ENCODE data around the gene SPIRE1.
A peak's percentile ranks its signal among the peaks of the same experiment; 100 is the strongest.

The SPIRE1 gene

DNA sequence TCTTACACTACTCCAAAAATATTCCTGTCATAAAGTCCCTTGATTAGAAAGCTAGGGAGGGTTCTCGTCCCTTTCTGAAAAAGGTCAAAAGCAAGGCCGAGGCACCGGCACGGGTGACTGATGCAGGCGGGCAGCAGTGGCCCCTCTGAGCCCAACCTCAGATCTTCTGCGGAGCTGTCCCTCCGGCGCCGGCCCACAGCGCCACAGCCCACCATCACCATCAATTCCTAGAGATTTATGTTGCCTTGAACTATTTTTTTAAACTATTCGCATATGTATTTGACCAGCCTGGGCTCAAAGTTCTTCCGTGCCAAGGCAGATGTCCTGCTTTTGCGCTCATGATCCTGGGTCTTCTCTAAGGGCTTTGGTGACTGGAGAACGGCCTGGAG is 223.4 kb downstream of the SPIRE1 start:
- Histone ChIP-seq H3K14ac (ENCODE audit: low read length) (no peak overlapping the region), H3K4me2 (ENCODE audit: insufficient read depth, low read length, poor library complexity, severe bottlenecking) (no peak overlapping the region), H3K27me3 (ENCODE audit: control insufficient read depth in 3 of 3, insufficient read depth in 3 of 3, low read depth in 1 of 3, low read length in 3 of 3) (peaks cover 0 to 2% (median 0%) of the 10 kb centered on the region in 3 experiments), H3K36me3 (replicated peaks in 1 of 2; ENCODE audit: control insufficient read depth in 2 of 2, insufficient read depth in 2 of 2, low read length in 2 of 2) (peaks cover 19 to 26% of the 10 kb centered on the region in 2 donors), H3K9me3 (replicated peaks in 1 of 2; ENCODE audit: control insufficient read depth in 2 of 2, insufficient read depth in 1 of 2, low read depth in 1 of 2, low read length in 2 of 2) (peaks cover 0 to 5% of the 10 kb centered on the region in 2 donors), H2BK12ac (ENCODE audit: low read length) (no peak overlapping the region), H3K79me1 (ENCODE audit: low read depth, low read length) (peaks cover 2% of the 10 kb centered on the region), H2BK5ac (ENCODE audit: low read length) (no peak overlapping the region), H2AFZ (ENCODE audit: low read length) (no peak overlapping the region), H3K23ac (ENCODE audit: low read depth, low read length, poor library complexity) (no peak overlapping the region), H4K91ac (ENCODE audit: low read depth, low read length, poor library complexity) (no peak overlapping the region), H3K4ac (ENCODE audit: low read length) (no peak overlapping the region), H4K8ac (ENCODE audit: low read depth, low read length) (no peak overlapping the region), H3K27ac (replicated peaks; ENCODE audit: low read length) (no peak overlapping the region), H2BK120ac (ENCODE audit: low read depth, low read length) (no peak overlapping the region), H2AK5ac (ENCODE audit: low read depth, low read length) (no peak overlapping the region), H3K9ac (ENCODE audit: low read depth, low read length, poor library complexity) (no peak overlapping the region), H3K4me3 (ENCODE audit: low read length in 2 of 2) (no peak overlapping the region), H2BK15ac (ENCODE audit: low read length) (no peak overlapping the region), H3K4me1 (ENCODE audit: control insufficient read depth in 2 of 2, insufficient read depth in 1 of 2, low read depth in 1 of 2, low read length in 2 of 2) (peaks cover 0 to 3% of the 10 kb centered on the region in 2 donors), H3K18ac (ENCODE audit: low read length) (no peak overlapping the region)
- no peak for DNase-seq (ENCODE audit: low spot score)
- no CpG with 5 or more reads among the region's 14 CpGs for WGBS, 2 donors (ENCODE audit: extremely low coverage in 2 of 2, insufficient read length in 2 of 2, insufficient replicate concordance in 1 of 2)

DNA sequence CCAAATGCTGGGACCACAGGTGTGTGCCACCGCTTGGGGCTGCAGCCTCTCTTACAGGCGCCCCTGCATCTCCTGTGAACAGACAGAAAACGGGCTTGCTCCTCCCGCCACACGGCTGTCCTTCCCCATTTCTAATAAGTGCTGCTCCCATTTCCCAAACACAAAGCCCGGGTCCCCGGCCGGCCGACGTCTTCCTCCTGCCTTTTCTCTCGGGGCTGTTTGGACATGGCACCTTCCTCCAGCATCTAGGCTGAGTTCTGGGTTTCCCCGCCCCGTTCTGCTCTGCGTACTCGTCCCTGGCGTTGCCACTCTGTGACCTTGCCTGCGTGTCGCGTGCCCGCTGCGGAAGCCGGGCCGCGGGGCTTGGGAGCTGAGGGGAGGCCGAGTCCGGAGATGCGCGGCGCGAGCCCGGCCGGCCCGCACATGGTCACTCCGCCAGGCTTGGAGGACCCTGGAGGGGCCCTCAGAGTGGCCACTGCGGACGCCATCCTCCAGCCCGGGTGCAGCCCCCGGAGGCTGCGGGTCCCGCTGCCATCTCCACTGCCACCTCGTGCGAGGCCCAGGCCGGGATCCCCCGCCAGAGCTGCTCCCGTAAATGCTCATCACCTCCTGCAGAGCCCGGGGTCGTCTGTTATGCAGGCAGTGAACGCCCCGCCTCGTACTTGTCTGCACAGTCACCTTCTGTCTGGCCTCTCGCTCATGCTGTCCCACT is 223.9 kb downstream of the SPIRE1 start:
- Histone ChIP-seq H3K9me3 (replicated peaks in 1 of 2; ENCODE audit: control insufficient read depth in 2 of 2, insufficient read depth in 1 of 2, low read depth in 1 of 2, low read length in 2 of 2) (peaks cover 0 to 5% of the 10 kb centered on the region in 2 donors), H4K91ac (ENCODE audit: low read depth, low read length, poor library complexity) (no peak overlapping the region), H3K36me3 (replicated peaks in 1 of 2; ENCODE audit: control insufficient read depth in 2 of 2, insufficient read depth in 2 of 2, low read length in 2 of 2) (peaks cover 24 to 31% of the 10 kb centered on the region in 2 donors), H3K18ac (ENCODE audit: low read length) (no peak overlapping the region), H3K23ac (ENCODE audit: low read depth, low read length, poor library complexity) (no peak overlapping the region), H2AFZ (ENCODE audit: low read length) (no peak overlapping the region), H2BK15ac (ENCODE audit: low read length) (no peak overlapping the region), H3K27ac (replicated peaks; ENCODE audit: low read length) (no peak overlapping the region), H3K4me1 (ENCODE audit: control insufficient read depth in 2 of 2, insufficient read depth in 1 of 2, low read depth in 1 of 2, low read length in 2 of 2) (peaks cover 0 to 3% of the 10 kb centered on the region in 2 donors), H3K79me1 (ENCODE audit: low read depth, low read length) (peaks cover 2% of the 10 kb centered on the region), H2BK12ac (ENCODE audit: low read length) (peak overlapping the region; percentile 10), H2BK120ac (ENCODE audit: low read depth, low read length) (peak overlapping the region; percentile 61), H2BK5ac (ENCODE audit: low read length) (no peak overlapping the region), H3K4me3 (ENCODE audit: low read length in 2 of 2) (peak overlapping the region in 1 of 2 donors; percentile 21), H3K4me2 (ENCODE audit: insufficient read depth, low read length, poor library complexity, severe bottlenecking) (no peak overlapping the region), H3K14ac (ENCODE audit: low read length) (peak overlapping the region; percentile 67), H2AK5ac (ENCODE audit: low read depth, low read length) (peak overlapping the region; percentile 36), H4K8ac (ENCODE audit: low read depth, low read length) (no peak overlapping the region), H3K9ac (ENCODE audit: low read depth, low read length, poor library complexity) (no peak overlapping the region), H3K27me3 (ENCODE audit: control insufficient read depth in 3 of 3, insufficient read depth in 3 of 3, low read depth in 1 of 3, low read length in 3 of 3) (peaks cover 0 to 2% (median 0%) of the 10 kb centered on the region in 3 experiments), H3K4ac (ENCODE audit: low read length) (no peak overlapping the region)
- DNase-seq (ENCODE audit: low spot score) = no peak
- WGBS, 2 donors (ENCODE audit: extremely low coverage in 2 of 2, insufficient read length in 2 of 2, insufficient replicate concordance in 1 of 2) = no CpG with 5 or more reads among the region's 51 CpGs

DNA sequence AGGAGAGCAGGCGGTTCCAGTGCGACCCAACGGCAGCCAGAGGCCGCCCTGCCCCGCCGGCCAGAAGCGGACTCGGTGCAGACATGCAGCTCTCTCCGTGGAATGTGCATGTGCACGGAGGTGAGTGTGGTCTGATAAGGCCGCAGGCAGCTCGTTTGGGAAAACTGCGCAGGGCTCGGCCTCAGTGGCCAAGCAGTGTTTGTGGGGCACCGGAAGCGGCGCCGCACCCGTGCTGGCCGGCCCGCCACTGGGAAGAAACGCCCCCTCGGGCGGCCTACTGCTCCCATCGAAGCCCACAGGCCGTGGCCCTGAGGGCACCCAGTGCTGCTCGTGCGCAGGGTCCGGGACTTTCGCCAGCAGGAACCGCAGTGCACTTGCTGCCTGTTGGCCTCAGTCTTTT is 225.0 kb downstream of the SPIRE1 start:
- Histone ChIP-seq H2AFZ (ENCODE audit: low read length) (no peak overlapping the region), H3K9me3 (replicated peaks in 1 of 2; ENCODE audit: control insufficient read depth in 2 of 2, insufficient read depth in 1 of 2, low read depth in 1 of 2, low read length in 2 of 2) (peaks cover 0 to 9% of the 10 kb centered on the region in 2 donors), H4K91ac (ENCODE audit: low read depth, low read length, poor library complexity) (no peak overlapping the region), H3K18ac (ENCODE audit: low read length) (no peak overlapping the region), H3K4me1 (ENCODE audit: control insufficient read depth in 2 of 2, insufficient read depth in 1 of 2, low read depth in 1 of 2, low read length in 2 of 2) (peaks cover 0 to 3% of the 10 kb centered on the region in 2 donors), H2BK12ac (ENCODE audit: low read length) (no peak overlapping the region), H2BK15ac (ENCODE audit: low read length) (no peak overlapping the region), H3K27me3 (ENCODE audit: control insufficient read depth in 3 of 3, insufficient read depth in 3 of 3, low read depth in 1 of 3, low read length in 3 of 3) (peaks cover 0 to 2% (median 0%) of the 10 kb centered on the region in 3 experiments), H3K79me1 (ENCODE audit: low read depth, low read length) (peaks cover 2% of the 10 kb centered on the region), H2AK5ac (ENCODE audit: low read depth, low read length) (no peak overlapping the region), H3K4me3 (ENCODE audit: low read length in 2 of 2) (no peak overlapping the region), H3K4ac (ENCODE audit: low read length) (no peak overlapping the region), H2BK120ac (ENCODE audit: low read depth, low read length) (no peak overlapping the region), H4K8ac (ENCODE audit: low read depth, low read length) (peak overlapping the region; percentile 17), H3K36me3 (replicated peaks in 1 of 2; ENCODE audit: control insufficient read depth in 2 of 2, insufficient read depth in 2 of 2, low read length in 2 of 2) (peaks cover 31 to 38% of the 10 kb centered on the region in 2 donors), H3K23ac (ENCODE audit: low read depth, low read length, poor library complexity) (no peak overlapping the region), H3K27ac (replicated peaks; ENCODE audit: low read length) (no peak overlapping the region), H3K9ac (ENCODE audit: low read depth, low read length, poor library complexity) (no peak overlapping the region), H3K14ac (ENCODE audit: low read length) (peak overlapping the region; percentile 38), H3K4me2 (ENCODE audit: insufficient read depth, low read length, poor library complexity, severe bottlenecking) (no peak overlapping the region), H2BK5ac (ENCODE audit: low read length) (no peak overlapping the region)
- no peak for DNase-seq (ENCODE audit: low spot score)
- no CpG with 5 or more reads among the region's 31 CpGs for WGBS, 2 donors (ENCODE audit: extremely low coverage in 2 of 2, insufficient read length in 2 of 2, insufficient replicate concordance in 1 of 2)

DNA sequence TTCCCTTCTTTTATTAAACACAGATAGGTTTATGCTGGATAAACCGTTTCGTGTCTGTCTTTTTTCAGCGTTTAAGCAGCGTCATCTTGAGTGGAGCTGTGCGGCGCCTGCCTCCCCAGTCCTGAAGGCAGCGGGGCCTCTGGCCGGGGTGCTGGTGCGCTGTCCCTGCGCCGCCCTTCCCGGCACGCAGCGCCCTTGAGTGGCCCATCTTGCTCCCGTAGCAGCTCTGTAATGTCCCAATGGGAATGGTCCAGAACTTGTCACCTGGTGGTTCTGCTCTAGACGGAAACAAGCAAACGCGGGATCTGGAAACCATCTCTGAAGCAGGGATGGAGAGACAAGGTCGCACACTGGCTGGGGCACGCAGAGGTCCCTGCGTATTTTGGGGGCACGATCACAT is 225.7 kb downstream of the SPIRE1 start:
- Histone ChIP-seq H3K23ac (ENCODE audit: low read depth, low read length, poor library complexity) (no peak overlapping the region), H4K91ac (ENCODE audit: low read depth, low read length, poor library complexity) (no peak overlapping the region), H3K4me3 (ENCODE audit: low read length in 2 of 2) (no peak overlapping the region), H3K9me3 (replicated peaks in 1 of 2; ENCODE audit: control insufficient read depth in 2 of 2, insufficient read depth in 1 of 2, low read depth in 1 of 2, low read length in 2 of 2) (peaks cover 0 to 13% of the 10 kb centered on the region in 2 donors), H3K4ac (ENCODE audit: low read length) (no peak overlapping the region), H3K9ac (ENCODE audit: low read depth, low read length, poor library complexity) (no peak overlapping the region), H4K8ac (ENCODE audit: low read depth, low read length) (no peak overlapping the region), H3K79me1 (ENCODE audit: low read depth, low read length) (peaks cover 2% of the 10 kb centered on the region), H3K14ac (ENCODE audit: low read length) (no peak overlapping the region), H2AK5ac (ENCODE audit: low read depth, low read length) (no peak overlapping the region), H3K18ac (ENCODE audit: low read length) (no peak overlapping the region), H3K27ac (replicated peaks; ENCODE audit: low read length) (no peak overlapping the region), H3K4me1 (ENCODE audit: control insufficient read depth in 2 of 2, insufficient read depth in 1 of 2, low read depth in 1 of 2, low read length in 2 of 2) (peaks cover 0 to 3% of the 10 kb centered on the region in 2 donors), H2BK120ac (ENCODE audit: low read depth, low read length) (no peak overlapping the region), H3K27me3 (ENCODE audit: control insufficient read depth in 3 of 3, insufficient read depth in 3 of 3, low read depth in 1 of 3, low read length in 3 of 3) (peaks cover 0 to 2% (median 0%) of the 10 kb centered on the region in 3 experiments), H3K36me3 (replicated peaks in 1 of 2; ENCODE audit: control insufficient read depth in 2 of 2, insufficient read depth in 2 of 2, low read length in 2 of 2) (peaks cover 34 to 44% of the 10 kb centered on the region in 2 donors), H2AFZ (ENCODE audit: low read length) (no peak overlapping the region), H3K4me2 (ENCODE audit: insufficient read depth, low read length, poor library complexity, severe bottlenecking) (no peak overlapping the region), H2BK5ac (ENCODE audit: low read length) (no peak overlapping the region), H2BK15ac (ENCODE audit: low read length) (no peak overlapping the region), H2BK12ac (ENCODE audit: low read length) (no peak overlapping the region)
- WGBS, 2 donors (ENCODE audit: extremely low coverage in 2 of 2, insufficient read length in 2 of 2, insufficient replicate concordance in 1 of 2) = no CpG with 5 or more reads among the region's 22 CpGs
- no peak for DNase-seq (ENCODE audit: low spot score)

Measured in neuronal stem cell (in vitro differentiated cells).